Ovary (tissue), 9 donors: ENCODE data around the gene IGSF21. TPM values are rescaled to one million over a fixed set of nuclear protein-coding genes. Genes with fewer than 3 reads are reported as not detected.

ENCODE experiments used
- DNase-seq, 5 donors: peaks; one replicate each; pipeline ENCODE4 v3.0.0-alpha.2; 2019 to 2020
- H3K27ac ChIP-seq, 2 donors: fragments of 200-600 bp; one replicate each; pipeline versions ENCODE4 v1.5.1 to v1.8.0; 2019 to 2022
- H3K27me3 ChIP-seq: fragments of 200-600 bp; one replicate; pipeline ENCODE4 v1.8.0; 2022
- H3K36me3 ChIP-seq: fragments of 200-600 bp; sonication (generic); one replicate; pipeline ENCODE4 v1.5.1; 2019
- H3K4me1 ChIP-seq: one replicate; pipeline ENCODE4 v1.8.1; 2013; ENCODE audit warnings: mild to moderate bottlenecking, moderate library complexity; ENCODE audit not compliant: insufficient read depth
- H3K4me3 ChIP-seq: fragments of 200-600 bp; sonication (generic); one replicate; pipeline ENCODE4 v1.5.1; 2017
- H3K9me3 ChIP-seq, 2 donors: fragments of 200-600 bp in 1 of 2; sonication (generic) in 1 of 2; one replicate each; pipeline versions ENCODE4 v1.5.1 to v1.8.1; 2013 to 2019; ENCODE audit warnings: mild to moderate bottlenecking in 1 of 2, moderate library complexity in 1 of 2
- CTCF ChIP-seq, 3 donors: fragments of 450-650 bp in 2 of 3; fragments of 200-600 bp in 1 of 3; IDR thresholded peaks; one replicate each; pipeline versions ENCODE4 v1.5.1 to v1.8.0; 2016 to 2022; ENCODE audit warnings: antibody characterized with exemption in 3 of 3, mild to moderate bottlenecking in 1 of 3
- EP300 ChIP-seq: sonication (generic); formaldehyde crosslinking; IDR thresholded peaks from one replicate; pipeline ENCODE4 v1.6.1; 2017; ENCODE audit warnings: antibody characterized with exemption
- POLR2A ChIP-seq: fragments of 450-650 bp; IDR thresholded peaks from one replicate; pipeline ENCODE4 v1.6.1; 2017; ENCODE audit warnings: antibody characterized with exemption, mild to moderate bottlenecking, moderate library complexity
- whole genome bisulfite sequencing, 3 donors: extraction: QIAGEN DNeasy Blood & Tissue Kit in 1 of 3; methylation state at CpG; one replicate each; pipeline versions ENCODE4 v1.1.5 to v1.1.7; 2013 to 2017; 5-methylcytosine and 5-hydroxymethylcytosine counted together
- intact Hi-C, 4 donors: fragments of 100-400 bp; cut with DNase I; formaldehyde crosslinking; loops; one replicate each; pipeline versions ENCODE4 v1.11.0 to v1.15.1; 2022 to 2023
- polyA plus RNA-seq, 2 donors: library from polyadenylated mRNA; stranded (reverse); fragments of 200-250 nt in 1 of 2; fragments of 350-450 nt in 1 of 2; fragmentation: Illumina TruSeq in 1 of 2; extraction: RNeasy Lipid Tissue Mini Kit (QIAGEN cat#74804) in 1 of 2; gene quantifications; one replicate each; pipeline ENCODE4 v1.2.3, GENCODE V29; 2013 to 2014
- total RNA-seq, 7 donors: library from RNA; depleted of rRNA in 2 of 7; stranded (reverse); fragments of >200 nt in 2 of 7; fragmentation: NEBNext Ultra II Directional in 3 of 7; extraction: Animal tissue kit (Norgen Biotek cat#: 25700) in 3 of 7; gene quantifications; one replicate each; pipeline versions ENCODE4 v1.1.0 to v1.2.4, GENCODE V29; 2016 to 2023
- donor health status: DM: no; HTN: no; CAD: no; lungs with moderate emphysema.
- donor health status: DM: no; HTN: no; CAD: no.
- donor health status: Bipolar disorder and iron deficiency.
- donor health status: DM: yes; HTN: yes; CAD: no.
- donor health status: DM: no; HTN: no; CAD: no.
- donor health status: DM: yes; HTN: yes; CAD: no.

IGSF21 gene
- total and polyA plus RNA-seq, 9 donors, result 0.24 to 4.5 (median 1.3) TPM

- TF ChIP-seq EP300, result no peak
- no peak for TF ChIP-seq POLR2A
- no peak for TF ChIP-seq CTCF (IDR thresholded peaks at IDR 0.05)
Observed at GRCh38 chr1:18246543-18246942, 138.9 kb downstream of the IGSF21 start.

DNA sequence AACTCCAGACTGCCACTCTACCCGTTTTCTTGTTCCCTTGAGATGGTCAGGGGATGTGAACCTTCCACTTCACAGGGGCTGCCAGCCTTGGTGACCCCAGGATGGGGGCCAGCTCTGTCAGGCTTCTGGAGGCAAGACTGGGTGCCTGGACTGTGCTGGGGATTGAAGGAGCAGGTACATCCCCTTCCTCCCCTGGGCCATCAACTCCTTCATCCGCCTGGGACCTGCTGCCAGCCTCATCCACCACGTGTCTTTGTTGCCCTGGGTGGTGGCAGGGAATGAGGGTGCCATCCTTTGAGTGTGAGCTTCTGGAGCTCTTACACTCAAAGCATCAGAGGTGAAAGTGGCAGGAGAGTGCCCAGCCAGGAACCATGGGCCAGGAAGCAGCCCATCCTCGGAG, 139.6 kb downstream of the IGSF21 start:
- Histone ChIP-seq H3K4me3 (no peak overlapping the region), H3K36me3 (no peaks in the 10 kb centered on the region), H3K9me3 (peaks cover 0 to 5% of the 10 kb centered on the region in 2 donors), H3K27me3 (no peaks in the 10 kb centered on the region), H3K4me1 (no peaks in the 10 kb centered on the region), H3K27ac (no peak overlapping the region)
- no peak for TF ChIP-seq POLR2A
- no peak for TF ChIP-seq EP300
- no peak for TF ChIP-seq CTCF (IDR thresholded peaks at IDR 0.05)
- 43 to 60% (median 47%) methylated on average over 4 of the region's 4 CpGs for WGBS, 3 donors
- no peak for DNase-seq
- intact Hi-C loops, result no loop called here

More at GRCh38 chr1:18246543-18246942, 138.9 kb downstream of the IGSF21 start:
- no peak overlapping the region for H3K27ac ChIP-seq
- no peak for DNase-seq
- no peaks in the 10 kb centered on the region for H3K27me3 ChIP-seq
- peaks cover 0 to 4% of the 10 kb centered on the region in 2 donors for H3K9me3 ChIP-seq
- no peaks in the 10 kb centered on the region for H3K4me1 ChIP-seq
- WGBS, 3 donors, result 72 to 81% (median 78%) methylated on average over 6 of the region's 6 CpGs
- H3K36me3 ChIP-seq, result no peaks in the 10 kb centered on the region
- intact Hi-C loops, result no loop called here
- no peak overlapping the region for H3K4me3 ChIP-seq

- intact Hi-C loops, result no loop called here
- H3K27me3 ChIP-seq, result no peaks in the 10 kb centered on the region
- no peak overlapping the region for H3K4me3 ChIP-seq
- TF ChIP-seq CTCF (IDR thresholded peaks at IDR 0.05) (no peak), POLR2A (no peak), EP300 (no peak)
- H3K36me3 ChIP-seq, result no peaks in the 10 kb centered on the region
- no peak overlapping the region for H3K27ac ChIP-seq
- peaks cover 0 to 5% of the 10 kb centered on the region in 2 donors for H3K9me3 ChIP-seq
- DNase-seq, result no peak
- no peaks in the 10 kb centered on the region for H3K4me1 ChIP-seq
- WGBS, 3 donors, result 27 to 56% (median 42%) methylated on average over 3 of the region's 3 CpGs
Observed at GRCh38 chr1:18249631-18250030, 142.0 kb downstream of the IGSF21 start.

GRCh38 chr1:18253093-18253492, 145.5 kb downstream of the IGSF21 start:
- H3K27me3 ChIP-seq, result no peaks in the 10 kb centered on the region

More at GRCh38 chr1:18253093-18253492, 145.5 kb downstream of the IGSF21 start:
- Histone ChIP-seq H3K4me3 (no peak overlapping the region), H3K4me1 (no peaks in the 10 kb centered on the region), H3K9me3 (peaks cover 0 to 5% of the 10 kb centered on the region in 2 donors), H3K27ac (no peak overlapping the region), H3K36me3 (no peaks in the 10 kb centered on the region)
- 57 to 72% (median 59%) methylated on average over 4 of the region's 4 CpGs for WGBS, 3 donors
- DNase-seq, result no peak
- TF ChIP-seq POLR2A (no peak), EP300 (no peak), CTCF (IDR thresholded peaks at IDR 0.05) (no peak)
- intact Hi-C loops, result no loop called here
